H9 (cell line): Measurements from ENCODE around the gene CA11. TPM values are rescaled to one million over a fixed set of nuclear protein-coding genes. Genes with fewer than 3 reads are reported as not detected.
A peak's percentile ranks its signal among the peaks of the same experiment; 100 is the strongest.

Experiments used
- DNase-seq: peaks from one replicate; pipeline ENCODE4 v3.0.0-alpha.2; 2017
- H2AFZ ChIP-seq: one replicate; pipeline ENCODE4 v1.6.1; 2013; ENCODE audit warnings: mild to moderate bottlenecking, low read length, control low read depth, moderate library complexity
- H2AK5ac ChIP-seq: 2 replicates; pipeline ENCODE4 v1.6.1; 2013; ENCODE audit warnings: low read length, control low read depth, mixed read lengths; ENCODE audit not compliant: insufficient read length
- H2BK120ac ChIP-seq: one replicate; pipeline ENCODE4 v1.6.1; 2013; ENCODE audit warnings: low read depth, mild to moderate bottlenecking, low read length, control low read depth, inconsistent platforms; ENCODE audit not compliant: poor library complexity, severe bottlenecking
- H2BK12ac ChIP-seq: 2 replicates; pipeline ENCODE4 v1.6.1; 2013; ENCODE audit warnings: low read length, control low read depth, mixed read lengths, low read depth; ENCODE audit not compliant: insufficient read length
- H2BK15ac ChIP-seq: 2 replicates; pipeline ENCODE4 v1.6.1; 2013; ENCODE audit warnings: low read depth, low read length, control low read depth
- H2BK20ac ChIP-seq: one replicate; pipeline ENCODE4 v1.6.1; 2013; ENCODE audit warnings: low read depth, mild to moderate bottlenecking, low read length, control low read depth, inconsistent platforms; ENCODE audit not compliant: poor library complexity, severe bottlenecking
- H2BK5ac ChIP-seq: 2 replicates; pipeline ENCODE4 v1.6.1; 2013; ENCODE audit warnings: low read length, control low read depth, mixed read lengths; ENCODE audit not compliant: insufficient read length
- H3K14ac ChIP-seq: 2 replicates; pipeline ENCODE4 v1.6.1; 2013; ENCODE audit warnings: low read length, control low read depth; ENCODE audit not compliant: insufficient read depth
- H3K18ac ChIP-seq: 2 replicates; pipeline ENCODE4 v1.6.1; 2013; ENCODE audit warnings: low read depth, mild to moderate bottlenecking, mixed read lengths, low read length, control low read depth; ENCODE audit not compliant: insufficient read length
- H3K23ac ChIP-seq: 2 replicates; pipeline ENCODE4 v1.6.1; 2013; ENCODE audit warnings: low read length, control low read depth, mixed read lengths, low read depth; ENCODE audit not compliant: insufficient read length
- H3K23me2 ChIP-seq: 2 replicates; pipeline ENCODE4 v1.6.1; 2013; ENCODE audit warnings: low read depth, mild to moderate bottlenecking, mixed read lengths, low read length, control low read depth; ENCODE audit not compliant: insufficient read length, poor library complexity, severe bottlenecking
- H3K27ac ChIP-seq: 2 replicates; pipeline ENCODE4 v1.5.1; 2013; ENCODE audit warnings: low read length, control low read depth, mixed read lengths, low read depth; ENCODE audit not compliant: insufficient read length
- H3K27me3 ChIP-seq: 2 replicates; pipeline ENCODE4 v1.6.1; 2013; ENCODE audit warnings: low read length, control low read depth, inconsistent platforms; ENCODE audit not compliant: insufficient read depth
- H3K4ac ChIP-seq: 2 replicates; pipeline ENCODE4 v1.6.1; 2013; ENCODE audit warnings: low read depth, mild to moderate bottlenecking, control low read depth, inconsistent platforms, low read length, moderate library complexity
- H3K4me1 ChIP-seq: 2 replicates; pipeline ENCODE4 v1.6.1; 2013; ENCODE audit warnings: low read length, control low read depth, inconsistent platforms; ENCODE audit not compliant: insufficient read depth
- H3K4me2 ChIP-seq: 2 replicates; pipeline ENCODE4 v1.6.1; 2013; ENCODE audit warnings: low read length, control low read depth, mixed read lengths; ENCODE audit not compliant: insufficient read length, insufficient read depth
- H3K56ac ChIP-seq: 2 replicates; pipeline ENCODE4 v1.6.1; 2013; ENCODE audit warnings: low read depth, mild to moderate bottlenecking, mixed read lengths, low read length, control low read depth; ENCODE audit not compliant: insufficient read length
- H3K79me1 ChIP-seq: 2 replicates; pipeline ENCODE4 v1.6.1; 2013; ENCODE audit warnings: low read depth, mild to moderate bottlenecking, moderate library complexity, low read length, control low read depth, inconsistent platforms; ENCODE audit not compliant: insufficient read depth, poor library complexity, severe bottlenecking
- H3K79me2 ChIP-seq: 2 replicates; pipeline ENCODE4 v1.6.1; 2013; ENCODE audit warnings: low read length, control low read depth, inconsistent platforms; ENCODE audit not compliant: insufficient read depth
- H3K9ac ChIP-seq: 2 replicates; pipeline ENCODE4 v1.6.1; 2013; ENCODE audit warnings: low read length, control low read depth, mixed read lengths; ENCODE audit not compliant: insufficient read length; ENCODE audit errors: extremely low read depth
- H3K9me3 ChIP-seq: one replicate; pipeline ENCODE4 v1.6.1; 2013; ENCODE audit warnings: low read depth, low read length, inconsistent platforms; ENCODE audit not compliant: control insufficient read depth
- H3T11ph ChIP-seq: one replicate; pipeline ENCODE4 v1.6.1; 2013; ENCODE audit warnings: mild to moderate bottlenecking, low read length, control low read depth, inconsistent platforms
- H4K20me1 ChIP-seq: one replicate; pipeline ENCODE4 v1.6.1; 2013; ENCODE audit not compliant: control insufficient read depth, insufficient read length, insufficient read depth
- H4K5ac ChIP-seq: 2 replicates; pipeline ENCODE4 v1.6.1; 2013; ENCODE audit warnings: low read depth, mild to moderate bottlenecking, mixed read lengths, low read length, control low read depth; ENCODE audit not compliant: insufficient read length
- H4K8ac ChIP-seq: replicated peaks from 2 replicates; pipeline ENCODE4 v1.6.1; 2013; ENCODE audit warnings: low read length, control low read depth, mixed read lengths, low read depth; ENCODE audit not compliant: insufficient read length
- H4K91ac ChIP-seq: 2 replicates; pipeline ENCODE4 v1.6.1; 2013; ENCODE audit warnings: low read depth, mild to moderate bottlenecking, moderate library complexity, mixed read lengths, low read length, control low read depth; ENCODE audit not compliant: insufficient read length
- H3K27ac Mint-ChIP-seq, 3 experiments: 2 replicates in 2 of 3; 3 replicates in 1 of 3; pipeline ENCODE4 v1.8.0; 2020 to 2021; ENCODE audit warnings: mixed read lengths in 3 of 3, mild to moderate bottlenecking in 1 of 3, moderate library complexity in 1 of 3
- H3K27me3 Mint-ChIP-seq: 2 replicates; pipeline ENCODE4 v1.8.0; 2021; ENCODE audit warnings: low read depth, mild to moderate bottlenecking, moderate library complexity, mixed read lengths
- H3K36me3 Mint-ChIP-seq, 3 experiments: 2 replicates in 2 of 3; 3 replicates in 1 of 3; pipeline ENCODE4 v1.8.0; 2020 to 2021; ENCODE audit warnings: low read depth in 3 of 3, mixed read lengths in 3 of 3; ENCODE audit not compliant: insufficient read depth in 1 of 3
- H3K4me1 Mint-ChIP-seq, 2 experiments: 2 replicates each; pipeline ENCODE4 v1.8.0; 2020; ENCODE audit warnings: mixed read lengths in 2 of 2
- H3K4me3 Mint-ChIP-seq, 2 experiments: 2 replicates in 1 of 2; 3 replicates in 1 of 2; pipeline ENCODE4 v1.8.0; 2020 to 2021; ENCODE audit warnings: mild to moderate bottlenecking in 2 of 2, mixed read lengths in 2 of 2, moderate library complexity in 1 of 2
- H3K9me3 Mint-ChIP-seq, 2 experiments: 2 replicates in 1 of 2; 3 replicates in 1 of 2; pipeline ENCODE4 v1.8.0; 2020; ENCODE audit warnings: mild to moderate bottlenecking in 2 of 2, mixed read lengths in 2 of 2, moderate library complexity in 1 of 2
- WGBS: extraction: QIAGEN DNeasy Blood & Tissue Kit; methylation state at CpG from one replicate; pipeline ENCODE4 v1.1.7; 2013; ENCODE audit warnings: missing lambda C conversion rate, low lambda C conversion rate, mixed read lengths; ENCODE audit not compliant: insufficient read length; ENCODE audit errors: extremely low coverage; 5-methylcytosine and 5-hydroxymethylcytosine counted together
- total RNA-seq: library from RNA; stranded (reverse); gene quantifications from 2 replicates; pipeline ENCODE4 v1.2.1, GENCODE V29; 2021
- TF ChIP-seq, protein P1 (sequence below): fragments of 200-600 bp; sonication (generic); conservative IDR thresholded peaks from 3 replicates; pipeline ENCODE4 v1.8.0; 2021; ENCODE audit warnings: antibody characterized with exemption, mild to moderate bottlenecking

The CA11 gene
- total RNA-seq, 1 experiment from 2014 or later: 107 TPM

DNA sequence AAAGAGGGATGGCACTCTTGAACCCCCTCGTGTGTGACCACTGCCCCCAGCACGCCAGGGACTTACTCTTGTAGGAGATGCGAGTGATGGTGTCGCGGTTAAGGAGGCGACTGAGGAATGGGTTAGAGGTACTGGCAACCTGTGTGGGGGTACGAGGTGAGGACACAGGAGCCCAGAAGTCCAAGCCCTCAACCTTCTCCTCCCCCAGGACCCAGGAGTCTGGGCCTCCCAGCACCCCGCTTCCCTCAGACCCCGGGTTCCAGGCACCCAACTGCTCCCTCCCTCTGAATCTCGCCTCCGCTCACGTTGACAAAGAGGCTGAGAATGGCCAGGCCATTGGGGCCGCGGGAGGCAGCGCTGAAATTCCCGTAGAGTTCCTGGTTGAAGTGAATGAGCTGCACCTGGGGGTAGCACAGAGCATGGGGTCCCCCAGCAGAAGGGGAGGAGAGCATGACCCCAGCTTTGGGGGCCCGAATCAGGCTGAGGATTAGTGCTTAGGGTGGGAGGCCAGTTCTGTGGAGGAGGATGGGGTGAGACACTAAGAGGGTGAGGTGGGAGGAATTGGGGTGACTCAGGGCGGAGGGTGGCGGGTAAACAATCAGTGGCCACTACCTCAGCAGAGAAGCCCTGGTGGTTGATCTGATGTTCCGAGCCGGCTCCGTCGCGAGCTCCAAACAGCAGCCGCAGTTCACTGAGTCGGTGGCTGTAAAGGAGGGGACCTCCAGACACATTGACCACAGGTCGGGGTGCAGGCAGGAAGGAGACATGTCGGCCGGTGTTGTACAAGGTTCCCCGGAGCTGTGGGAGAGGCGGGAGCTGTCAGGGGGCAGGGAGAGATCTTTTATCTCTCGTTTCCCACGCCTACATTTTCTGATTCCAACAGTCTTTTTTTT lies 6.3 kb downstream of the CA11 start:
- Histone ChIP-seq H3K4me1 (peaks cover 2% of the 10 kb centered on the region; the same call in 1 of the 2 replicates), H2BK12ac (peak overlapping the region; percentile 7), H2AK5ac (no peak overlapping the region), H3K27me3 (no peaks in the 10 kb centered on the region; the same call in 1 of the 2 replicates), H3K14ac (no peak overlapping the region), H2BK15ac (no peak overlapping the region), H4K8ac (no peak overlapping the region), H2AFZ (no peak overlapping the region), H3K18ac (no peak overlapping the region), H3K79me1 (no peaks in the 10 kb centered on the region), H3K9me3 (no peaks in the 10 kb centered on the region), H3K56ac (no peak overlapping the region), H3K4ac (no peak overlapping the region), H4K91ac (no peak overlapping the region), H2BK5ac (no peak overlapping the region), H3K23me2 (peaks cover 26% of the 10 kb centered on the region), H3K79me2 (no peaks in the 10 kb centered on the region), H3K9ac (no peak overlapping the region), H3K23ac (no peak overlapping the region), H4K5ac (no peak overlapping the region), H3K4me2 (peak overlapping the region; percentile 11), H2BK20ac (no peak overlapping the region), H3K27ac (no peak overlapping the region), H2BK120ac (no peak overlapping the region), H3T11ph (no peak overlapping the region), H4K20me1 (no peaks in the 10 kb centered on the region)
- Mint-ChIP-seq H3K36me3 (peaks cover 14 to 39% (median 36%) of the 10 kb centered on the region in 3 experiments), H3K9me3 (no peaks in the 10 kb centered on the region; a peak in 1 of 5 replicates), H3K4me3 (peak overlapping the region; percentile 42 to 89; a peak in 4 of 5 replicates), H3K27ac (peak overlapping the region; percentile 95; a peak in 6 of 7 replicates), H3K27me3 (peaks cover 4% of the 10 kb centered on the region), H3K4me1 (peaks cover 33 to 43% of the 10 kb centered on the region in 2 experiments)
- TF ChIP-seq, protein P1, sequence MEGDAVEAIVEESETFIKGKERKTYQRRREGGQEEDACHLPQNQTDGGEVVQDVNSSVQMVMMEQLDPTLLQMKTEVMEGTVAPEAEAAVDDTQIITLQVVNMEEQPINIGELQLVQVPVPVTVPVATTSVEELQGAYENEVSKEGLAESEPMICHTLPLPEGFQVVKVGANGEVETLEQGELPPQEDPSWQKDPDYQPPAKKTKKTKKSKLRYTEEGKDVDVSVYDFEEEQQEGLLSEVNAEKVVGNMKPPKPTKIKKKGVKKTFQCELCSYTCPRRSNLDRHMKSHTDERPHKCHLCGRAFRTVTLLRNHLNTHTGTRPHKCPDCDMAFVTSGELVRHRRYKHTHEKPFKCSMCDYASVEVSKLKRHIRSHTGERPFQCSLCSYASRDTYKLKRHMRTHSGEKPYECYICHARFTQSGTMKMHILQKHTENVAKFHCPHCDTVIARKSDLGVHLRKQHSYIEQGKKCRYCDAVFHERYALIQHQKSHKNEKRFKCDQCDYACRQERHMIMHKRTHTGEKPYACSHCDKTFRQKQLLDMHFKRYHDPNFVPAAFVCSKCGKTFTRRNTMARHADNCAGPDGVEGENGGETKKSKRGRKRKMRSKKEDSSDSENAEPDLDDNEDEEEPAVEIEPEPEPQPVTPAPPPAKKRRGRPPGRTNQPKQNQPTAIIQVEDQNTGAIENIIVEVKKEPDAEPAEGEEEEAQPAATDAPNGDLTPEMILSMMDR: no peak
- WGBS: no CpG with 5 or more reads among the region's 33 CpGs
- no peak for DNase-seq
